Heart left ventricle (tissue), 16 donors: ENCODE measurements around the gene ZKSCAN7. TPM values are rescaled to one million over a fixed set of nuclear protein-coding genes. Genes with fewer than 3 reads are reported as not detected.
"Not testable (repeated sequence)": the region's sequence is repeated elsewhere in the genome, so short reads cannot be mapped to it uniquely, and the experiment has no call there.

Experiments
- ATAC-seq, 4 donors: fragments of 200-7000 bp; cut with Tn5 transposase; one replicate each; pipeline ENCODE4 v1.9.1; 2020 to 2022; ENCODE audit warnings: moderate library complexity in 4 of 4, mild to moderate bottlenecking in 3 of 4, moderate number of reproducible peaks in 1 of 4
- DNase-seq, 5 donors: peaks; one replicate each; pipeline ENCODE4 v3.0.0-alpha.2; 2020
- H3K27ac ChIP-seq, 12 donors: fragments of 200-600 bp; sonication (generic) in 4 of 12; one replicate each; pipeline versions ENCODE4 v1.5.0 to v1.8.0; 2016 to 2022; ENCODE audit warnings: mild to moderate bottlenecking in 2 of 12
- H3K27me3 ChIP-seq, 9 donors: fragments of 200-600 bp; sonication (generic) in 2 of 9; one replicate each; pipeline versions ENCODE4 v1.5.1 to v1.8.0; 2016 to 2022; ENCODE audit warnings: mild to moderate bottlenecking in 3 of 9
- H3K36me3 ChIP-seq, 9 donors: fragments of 200-600 bp; sonication (generic) in 2 of 9; one replicate each; pipeline versions ENCODE4 v1.5.0 to v1.8.0; 2018 to 2022; ENCODE audit warnings: mild to moderate bottlenecking in 2 of 9
- H3K4me1 ChIP-seq, 12 donors: fragments of 200-600 bp; sonication (generic) in 4 of 12; one replicate each; pipeline versions ENCODE4 v1.5.0 to v1.8.0; 2016 to 2022; ENCODE audit warnings: mild to moderate bottlenecking in 3 of 12
- H3K4me3 ChIP-seq, 12 donors: fragments of 200-600 bp; sonication (generic) in 4 of 12; one replicate each; pipeline versions ENCODE4 v1.5.0 to v1.8.0; 2017 to 2022; ENCODE audit warnings: mild to moderate bottlenecking in 9 of 12, moderate library complexity in 4 of 12
- H3K9me3 ChIP-seq, 12 donors: fragments of 200-600 bp; sonication (generic) in 4 of 12; one replicate each; pipeline versions ENCODE4 v1.5.0 to v1.8.0; 2016 to 2022; ENCODE audit warnings: mild to moderate bottlenecking in 1 of 12
- CTCF ChIP-seq, 12 donors: fragments of 200-600 bp; sonication (generic) in 4 of 12; IDR thresholded peaks; one replicate each; pipeline versions ENCODE4 v1.5.0 to v1.8.0; 2018 to 2022; ENCODE audit warnings: antibody characterized with exemption in 12 of 12, mild to moderate bottlenecking in 5 of 12
- POLR2A ChIP-seq, 2 donors: fragments of 450-650 bp; IDR thresholded peaks; one replicate each; pipeline ENCODE4 v1.6.1; 2017; ENCODE audit warnings: antibody characterized with exemption in 2 of 2, mild to moderate bottlenecking in 2 of 2, moderate library complexity in 2 of 2
- WGBS, 4 donors: extraction: QIAGEN DNeasy Blood & Tissue Kit in 2 of 4; methylation state at CpG; one replicate each; pipeline versions ENCODE4 v1.1.5 to v1.1.7; 2013 to 2018; 5-methylcytosine and 5-hydroxymethylcytosine counted together
- intact Hi-C, 10 donors: fragments of 100-400 bp; cut with DNase I; formaldehyde crosslinking; loops; one replicate each; pipeline versions ENCODE4 v1.11.1 to v1.14.2; 2022
- polyA plus RNA-seq, 2 donors: library from polyadenylated mRNA; stranded (reverse); fragments of 200-250 nt; gene quantifications; one replicate each; pipeline ENCODE4 v1.2.3, GENCODE V29; 2013
- total RNA-seq, 9 donors: library from RNA; depleted of rRNA in 2 of 9; stranded (reverse); fragments of >200 nt in 2 of 9; fragmentation: NEBNext Ultra II Directional in 3 of 9; extraction: Animal tissue kit (Norgen Biotek cat#: 25700) in 3 of 9; gene quantifications; one replicate each; pipeline versions ENCODE4 v1.1.0 to v1.2.4, GENCODE V29; 2016 to 2023
- donor health status: ischemic (EF 13 %, LVEDD 7.1; RV severe dilation, severe dysfunction).
- donor health status: healthy with polysubstance abuse.
- donor health status: DM: no; HTN: yes; CAD: no.
- donor health status: DM: no; HTN: no; CAD: no.
- donor health status: ischemic (EF 25% LVEDD 6.9; RV normal size, moderate dysfunction).
- donor health status: ischemic (EF 25% LVEDD 5.7; RV mildly dilated, moderate dysfunction).
- donor health status: healthy.
- donor health status: DM: yes; HTN: yes; CAD: no.
- donor health status: ischemic (EF 35%, LVEDD 5.7; RV mildly dilated, moderate dysfunction).
- donor health status: nonischemic (EF 11% LVEDD 7.7; RV severe dilation, severe dysfunction).
- donor health status: DM: yes; HTN: yes; CAD: no.
- donor health status: PGD.
- donor health status: ischemic (EF 29% LVEDD 5.4; RV normal size, mild dysfunction).
- donor health status: nonischemic (EF 23%, LVEDD 6.1; RV moderate dilation, normal function).

The ZKSCAN7 gene
- total and polyA plus RNA-seq, 11 donors = 1.2 to 3.7 (median 2.2) TPM

DNA sequence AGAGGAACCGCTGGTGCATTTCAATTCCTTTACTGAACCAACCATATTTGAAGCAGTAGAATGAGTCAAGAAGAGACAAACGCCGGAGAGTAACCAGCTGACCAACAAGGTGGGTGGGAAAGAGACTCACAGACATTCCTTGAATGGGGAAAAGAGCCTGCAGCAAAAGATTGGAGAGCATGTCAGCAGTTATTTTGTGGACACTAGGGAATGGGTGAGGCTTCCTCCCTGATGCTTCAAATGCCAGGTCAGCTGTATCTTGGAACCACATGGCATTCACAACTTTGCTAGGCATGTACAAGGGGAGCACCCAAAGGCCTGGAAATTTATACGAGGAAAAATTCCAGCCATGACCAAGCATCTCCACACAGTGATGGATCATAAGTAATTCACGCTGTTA is 29.9 kb upstream of the ZKSCAN7 start:
- intact Hi-C loops = loop anchor here in 1 of 10 donors (5.0 kb wide), 1 partner anchor 392 kb away; no protein-coding TSS in a partner anchor
- Histone ChIP-seq H3K4me1 (no peaks in the 10 kb centered on the region), H3K27ac (no peak overlapping the region), H3K4me3 (no peak overlapping the region), H3K9me3 (no peaks in the 10 kb centered on the region), H3K27me3 (peaks cover 0 to 60% (median 7%) of the 10 kb centered on the region in 9 donors), H3K36me3 (no peaks in the 10 kb centered on the region)
- 82 to 87% (median 84%) methylated on average over 5 of the region's 5 CpGs for WGBS, 4 donors
- TF ChIP-seq CTCF (IDR thresholded peaks at IDR 0.05) = no peak
- no peak for TF ChIP-seq POLR2A (IDR thresholded peaks at IDR 0.05)
- DNase-seq = no peak
- no peak for ATAC-seq

GRCh38 chr3:44529927-44530326 is 25.1 kb upstream of the ZKSCAN7 start:
- ATAC-seq (no peak), DNase-seq (no peak)
- no peak overlapping the region for H3K27ac ChIP-seq
- no peak overlapping the region for H3K4me3 ChIP-seq
- H3K9me3 ChIP-seq = peaks cover 0 to 4% (median 0%) of the 10 kb centered on the region in 12 donors
- no peaks in the 10 kb centered on the region for H3K4me1 ChIP-seq
- H3K27me3 ChIP-seq = peaks cover 0 to 40% (median 0%) of the 10 kb centered on the region in 9 donors
- TF ChIP-seq POLR2A (IDR thresholded peaks at IDR 0.05) (no peak), CTCF (IDR thresholded peaks at IDR 0.05) (peak in 3 of 12 donors; percentile 4 to 21 (median 4))
- WGBS, 4 donors = 38 to 46% (median 40%) methylated on average over 1 of the region's 1 CpG
- no peaks in the 10 kb centered on the region for H3K36me3 ChIP-seq
- intact Hi-C loops = loop anchor here in 4 of 10 donors (5.0 to 10.0 kb wide), 5 partner anchors 95 to 505 kb away; partner anchors contain the start of genes ZNF197 (in 1 of the 4) and ZNF502 (in 1 of the 4)

GRCh38 chr3:44530911-44531310 is 24.1 kb upstream of the ZKSCAN7 start:
- intact Hi-C loops = loop anchor here in 4 of 10 donors (5.0 to 10.0 kb wide), 5 partner anchors 94 to 504 kb away; partner anchors contain the start of genes ZNF197 (in 1 of the 4) and ZNF502 (in 1 of the 4)

DNA sequence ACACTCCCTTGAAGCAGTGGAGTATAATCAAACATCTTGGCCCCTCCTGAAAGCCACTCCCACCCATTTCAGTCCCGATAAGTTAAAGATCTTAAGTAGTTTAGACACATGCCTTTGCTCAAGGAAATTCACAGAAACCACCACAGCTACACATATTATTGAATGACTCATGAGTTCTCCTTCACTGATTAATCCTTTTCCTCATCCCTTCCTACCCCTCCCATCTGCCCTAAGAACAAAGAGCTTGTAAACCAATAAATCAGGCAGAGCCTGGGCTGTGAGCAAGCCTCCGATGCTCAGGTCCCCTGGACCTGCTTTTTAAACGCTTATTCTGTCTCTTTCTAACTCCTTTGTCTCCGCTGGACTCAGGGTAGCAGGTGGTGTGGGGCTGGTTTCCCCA is 20.3 kb upstream of the ZKSCAN7 start:
- H3K4me1 ChIP-seq, DNase-seq, ATAC-seq, H3K9me3 ChIP-seq, H3K27ac ChIP-seq, H3K36me3 ChIP-seq, H3K4me3 ChIP-seq: not testable (repeated sequence)
- intact Hi-C loops = loop anchor here in 6 of 10 donors (2.0 to 10.0 kb wide), 7 partner anchors 90 to 503 kb away; partner anchors contain the start of genes ZNF197 (in 1 of the 6) and ZNF502 (in 1 of the 6)
- 43 to 54% (median 50%) methylated on average over 4 of the region's 4 CpGs for WGBS, 4 donors
- H3K27me3 ChIP-seq = peaks cover 0 to 49% (median 6%) of the 10 kb centered on the region in 9 donors

More at GRCh38 chr3:44530911-44531310, 24.1 kb upstream of the ZKSCAN7 start:
- Histone ChIP-seq H3K27ac (no peak overlapping the region), H3K4me1 (no peaks in the 10 kb centered on the region), H3K27me3 (peaks cover 0 to 42% (median 4%) of the 10 kb centered on the region in 9 donors), H3K36me3 (no peaks in the 10 kb centered on the region), H3K9me3 (peaks cover 0 to 4% (median 0%) of the 10 kb centered on the region in 12 donors), H3K4me3 (no peak overlapping the region)
- ATAC-seq = no peak
- DNase-seq = no peak
- whole genome bisulfite sequencing, 4 donors = 52 to 60% (median 56%) methylated on average over 2 of the region's 2 CpGs
- TF ChIP-seq CTCF (IDR thresholded peaks at IDR 0.05) (no peak), POLR2A (IDR thresholded peaks at IDR 0.05) (no peak)
